ENCODE results near the gene CRTC3. TPM values are rescaled to one million over a fixed set of nuclear protein-coding genes. Genes with fewer than 3 reads are reported as not detected.

The CRTC3 gene
- total RNA-seq, 1 donor from 2014 or later, result 21.4 TPM

DNA sequence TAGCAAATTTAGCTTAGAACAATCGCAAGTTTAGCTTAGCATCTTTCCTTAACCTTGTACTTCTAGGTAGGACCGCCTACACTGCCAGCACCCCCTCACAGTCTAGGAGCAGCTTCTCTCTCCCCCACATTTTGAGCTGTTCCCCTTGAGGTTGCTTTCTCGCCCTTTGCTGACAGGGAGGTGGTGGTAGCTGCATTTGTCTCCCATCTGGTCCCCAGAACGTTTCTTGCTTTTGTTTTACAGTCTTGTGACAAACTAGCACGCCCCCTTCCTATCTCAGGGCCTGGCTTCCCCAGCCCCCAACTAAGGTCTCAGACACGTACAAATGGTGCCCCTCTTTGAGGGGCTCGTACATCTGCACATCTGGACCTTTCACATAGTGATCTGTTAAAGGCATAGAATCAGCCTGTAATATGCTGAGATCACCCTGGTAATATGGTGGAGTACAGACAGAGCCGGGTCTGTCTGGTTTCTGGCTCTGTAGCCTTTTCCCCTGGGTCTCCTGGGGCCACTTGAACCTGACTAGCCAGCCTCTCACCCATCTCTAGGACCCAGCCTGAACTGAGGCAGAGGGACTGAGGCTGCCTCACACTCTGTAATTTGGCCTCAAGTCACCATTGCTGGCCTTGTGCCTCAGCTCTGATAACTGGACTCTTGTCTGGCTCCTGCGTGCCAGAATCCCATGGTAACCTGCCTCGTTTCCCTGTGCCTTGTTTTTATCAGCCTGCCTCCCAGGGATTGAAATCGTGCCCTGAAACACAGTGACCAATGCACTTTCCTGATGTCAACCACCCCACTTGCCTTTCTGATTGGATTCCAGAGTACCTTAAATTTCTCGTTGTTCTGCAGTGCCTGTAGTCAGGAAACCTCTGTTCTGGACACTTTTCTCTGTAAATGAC is 27.7 kb downstream of the CRTC3 start:
- Histone ChIP-seq H3K27me3 (ENCODE audit: insufficient read depth, low read length) (no peaks in the 10 kb centered on the region), H3K9me3 (ENCODE audit: insufficient read depth, low read depth, low read length) (no peaks in the 10 kb centered on the region), H3K9ac (ENCODE audit: low read length) (peak overlapping the region; percentile 46), H4K20me1 (ENCODE audit: insufficient read depth, low read length) (peaks cover 9% of the 10 kb centered on the region), H3K27ac (ENCODE audit: low read depth, low read length) (peak overlapping the region; percentile 43), H3K36me3 (ENCODE audit: insufficient read depth, low read length) (no peaks in the 10 kb centered on the region), H3K4me1 (ENCODE audit: insufficient read depth, low read length) (peaks cover 44% of the 10 kb centered on the region), H3K79me2 (ENCODE audit: insufficient read depth, low read length) (peaks cover 24% of the 10 kb centered on the region), H3K4me2 (ENCODE audit: low read length) (peak overlapping the region; percentile 55), H2AFZ (ENCODE audit: low read depth, low read length) (no peak overlapping the region), H3K4me3 (ENCODE audit: insufficient read depth, low read depth, low read length) (no peak overlapping the region)
- no peak overlapping the region for H3K4me3 Mint-ChIP-seq (ENCODE audit: unreplicated experiment)
- H3K36me3 Mint-ChIP-seq (ENCODE audit: low read depth, unreplicated experiment), result peaks cover 4% of the 10 kb centered on the region
- TF ChIP-seq, protein P1, sequence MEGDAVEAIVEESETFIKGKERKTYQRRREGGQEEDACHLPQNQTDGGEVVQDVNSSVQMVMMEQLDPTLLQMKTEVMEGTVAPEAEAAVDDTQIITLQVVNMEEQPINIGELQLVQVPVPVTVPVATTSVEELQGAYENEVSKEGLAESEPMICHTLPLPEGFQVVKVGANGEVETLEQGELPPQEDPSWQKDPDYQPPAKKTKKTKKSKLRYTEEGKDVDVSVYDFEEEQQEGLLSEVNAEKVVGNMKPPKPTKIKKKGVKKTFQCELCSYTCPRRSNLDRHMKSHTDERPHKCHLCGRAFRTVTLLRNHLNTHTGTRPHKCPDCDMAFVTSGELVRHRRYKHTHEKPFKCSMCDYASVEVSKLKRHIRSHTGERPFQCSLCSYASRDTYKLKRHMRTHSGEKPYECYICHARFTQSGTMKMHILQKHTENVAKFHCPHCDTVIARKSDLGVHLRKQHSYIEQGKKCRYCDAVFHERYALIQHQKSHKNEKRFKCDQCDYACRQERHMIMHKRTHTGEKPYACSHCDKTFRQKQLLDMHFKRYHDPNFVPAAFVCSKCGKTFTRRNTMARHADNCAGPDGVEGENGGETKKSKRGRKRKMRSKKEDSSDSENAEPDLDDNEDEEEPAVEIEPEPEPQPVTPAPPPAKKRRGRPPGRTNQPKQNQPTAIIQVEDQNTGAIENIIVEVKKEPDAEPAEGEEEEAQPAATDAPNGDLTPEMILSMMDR (IDR thresholded peaks at IDR 0.05; ENCODE audit: insufficient read depth, low read depth, low read length), result no peak
- no peak for TF ChIP-seq EZH2 (IDR thresholded peaks at IDR 0.05; ENCODE audit: insufficient read depth, low read length)
- peaks cover 28% of the 10 kb centered on the region for H3K4me1 Mint-ChIP-seq (ENCODE audit: low read depth, unreplicated experiment)
- H3K27me3 Mint-ChIP-seq (ENCODE audit: low read depth, unreplicated experiment), result no peaks in the 10 kb centered on the region
- DNase-seq (ENCODE audit: low read depth) (peak; percentile 86), FAIRE-seq (no peak)
- peak overlapping the region; percentile 61 for H3K27ac Mint-ChIP-seq (ENCODE audit: unreplicated experiment)
- no peaks in the 10 kb centered on the region for H3K9me3 Mint-ChIP-seq (ENCODE audit: unreplicated experiment)

DNA sequence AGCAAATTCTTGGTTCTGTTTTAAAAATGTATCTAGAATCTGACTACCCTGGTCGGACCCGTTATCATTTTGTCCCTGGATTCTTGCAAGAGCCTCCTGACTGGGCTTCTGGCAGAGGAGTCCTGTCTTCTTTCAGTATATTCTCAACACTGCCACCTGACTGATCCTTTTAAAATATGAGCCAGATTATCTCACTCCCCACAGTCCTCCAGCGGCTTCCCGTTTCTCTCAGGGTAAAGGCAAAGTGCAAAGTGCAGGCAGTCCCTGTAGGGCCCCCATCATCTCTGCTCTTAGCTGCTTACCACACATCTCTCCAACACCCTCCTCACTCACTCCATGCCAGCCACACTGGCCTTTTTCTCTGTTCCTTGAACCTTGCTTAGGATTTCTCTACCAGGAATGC is 28.4 kb downstream of the CRTC3 start:
- no peaks in the 10 kb centered on the region for H3K9me3 Mint-ChIP-seq (ENCODE audit: unreplicated experiment)
- no peak for TF ChIP-seq EZH2 (IDR thresholded peaks at IDR 0.05; ENCODE audit: insufficient read depth, low read length)
- peaks cover 21% of the 10 kb centered on the region for H3K4me1 Mint-ChIP-seq (ENCODE audit: low read depth, unreplicated experiment)
- no peaks in the 10 kb centered on the region for H3K9me3 ChIP-seq (ENCODE audit: insufficient read depth, low read depth, low read length)
- no peak overlapping the region for H3K4me3 ChIP-seq (ENCODE audit: insufficient read depth, low read depth, low read length)
- peaks cover 13% of the 10 kb centered on the region for H4K20me1 ChIP-seq (ENCODE audit: insufficient read depth, low read length)
- H3K36me3 Mint-ChIP-seq (ENCODE audit: low read depth, unreplicated experiment), result peaks cover 4% of the 10 kb centered on the region
- no peak for DNase-seq (ENCODE audit: low read depth)
- peak overlapping the region; percentile 55 for H3K4me2 ChIP-seq (ENCODE audit: low read length)
- no peaks in the 10 kb centered on the region for H3K27me3 Mint-ChIP-seq (ENCODE audit: low read depth, unreplicated experiment)
- H3K27ac Mint-ChIP-seq (ENCODE audit: unreplicated experiment), result no peak overlapping the region
- H3K4me1 ChIP-seq (ENCODE audit: insufficient read depth, low read length), result peaks cover 37% of the 10 kb centered on the region
- H3K79me2 ChIP-seq (ENCODE audit: insufficient read depth, low read length), result peaks cover 24% of the 10 kb centered on the region
- H3K36me3 ChIP-seq (ENCODE audit: insufficient read depth, low read length), result no peaks in the 10 kb centered on the region
- no peaks in the 10 kb centered on the region for H3K27me3 ChIP-seq (ENCODE audit: insufficient read depth, low read length)
- peak overlapping the region; percentile 43 for H3K27ac ChIP-seq (ENCODE audit: low read depth, low read length)
- H3K9ac ChIP-seq (ENCODE audit: low read length), result peak overlapping the region; percentile 46
- no peak overlapping the region for H2AFZ ChIP-seq (ENCODE audit: low read depth, low read length)
- no peak for FAIRE-seq
- no peak overlapping the region for H3K4me3 Mint-ChIP-seq (ENCODE audit: unreplicated experiment)

DNA sequence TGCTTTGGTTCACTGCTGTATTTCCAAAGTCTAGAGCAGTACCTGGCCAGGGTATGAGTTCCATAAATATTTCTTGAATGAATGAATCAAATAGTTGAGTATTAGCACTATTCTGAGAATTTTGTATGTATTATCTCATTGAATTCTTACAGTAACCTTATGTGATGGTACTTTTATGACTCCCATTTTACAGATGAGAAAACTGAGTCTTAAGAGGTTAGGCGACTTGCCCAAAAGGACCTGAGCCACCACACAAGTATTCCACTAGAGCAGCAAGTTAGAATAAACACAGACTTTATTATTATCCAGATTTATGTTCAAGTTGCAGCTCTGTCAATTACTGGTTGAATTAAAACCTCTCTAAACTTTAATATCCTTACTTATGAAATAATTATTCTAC is 29.4 kb downstream of the CRTC3 start:
- TF ChIP-seq EZH2 (IDR thresholded peaks at IDR 0.05; ENCODE audit: insufficient read depth, low read length), result no peak
- TF ChIP-seq, protein P1 (IDR thresholded peaks at IDR 0.05; ENCODE audit: insufficient read depth, low read depth, low read length), result no peak
- no peak overlapping the region for H3K27ac Mint-ChIP-seq (ENCODE audit: unreplicated experiment)
- FAIRE-seq (no peak), DNase-seq (ENCODE audit: low read depth) (no peak)
- H3K36me3 Mint-ChIP-seq (ENCODE audit: low read depth, unreplicated experiment), result peaks cover 4% of the 10 kb centered on the region
- no peak overlapping the region for H3K9ac ChIP-seq (ENCODE audit: low read length)
- no peak overlapping the region for H3K4me3 ChIP-seq (ENCODE audit: insufficient read depth, low read depth, low read length)
- H3K27me3 Mint-ChIP-seq (ENCODE audit: low read depth, unreplicated experiment), result no peaks in the 10 kb centered on the region
- no peak overlapping the region for H3K4me3 Mint-ChIP-seq (ENCODE audit: unreplicated experiment)
- H3K4me2 ChIP-seq (ENCODE audit: low read length), result no peak overlapping the region
- H3K36me3 ChIP-seq (ENCODE audit: insufficient read depth, low read length), result no peaks in the 10 kb centered on the region
- H3K4me1 Mint-ChIP-seq (ENCODE audit: low read depth, unreplicated experiment), result peaks cover 15% of the 10 kb centered on the region
- H3K9me3 ChIP-seq (ENCODE audit: insufficient read depth, low read depth, low read length), result no peaks in the 10 kb centered on the region
- H3K27ac ChIP-seq (ENCODE audit: low read depth, low read length), result peak overlapping the region; percentile 65
- peaks cover 28% of the 10 kb centered on the region for H3K4me1 ChIP-seq (ENCODE audit: insufficient read depth, low read length)
- H3K9me3 Mint-ChIP-seq (ENCODE audit: unreplicated experiment), result no peaks in the 10 kb centered on the region
- no peak overlapping the region for H2AFZ ChIP-seq (ENCODE audit: low read depth, low read length)
- H3K27me3 ChIP-seq (ENCODE audit: insufficient read depth, low read length), result no peaks in the 10 kb centered on the region
- peaks cover 13% of the 10 kb centered on the region for H4K20me1 ChIP-seq (ENCODE audit: insufficient read depth, low read length)
- H3K79me2 ChIP-seq (ENCODE audit: insufficient read depth, low read length), result peaks cover 24% of the 10 kb centered on the region
